GM21367 (cell line): ENCODE data around the gene TMPRSS6.

ENCODE experiments used
- ATAC-seq: cut with Tn5 transposase; IDR thresholded peaks from one replicate; pipeline ENCODE4 v1.9.1; 2021; ENCODE audit not compliant: unreplicated experiment

Gene TMPRSS6

DNA sequence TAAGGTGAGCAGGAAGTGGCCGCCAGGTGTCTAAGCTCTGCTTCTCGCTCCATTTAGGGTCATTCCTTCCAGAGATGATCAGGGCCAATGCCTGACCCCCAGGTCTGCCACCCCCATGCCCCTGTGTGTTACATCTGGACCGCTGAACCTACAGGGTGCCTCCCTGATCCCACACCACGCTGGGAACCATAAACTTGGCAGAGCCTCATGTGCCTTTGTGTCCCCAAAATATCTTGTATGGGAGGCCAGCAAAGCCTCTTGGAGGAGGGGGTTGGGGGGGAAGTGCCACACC is 94.0 kb downstream of the TMPRSS6 start:
- ATAC-seq, result no peak
